GM13977 (cell line): ENCODE results near the gene FCN1.

Source experiments
- DNase-seq: peaks from one replicate; pipeline ENCODE4 v3.0.0; 2012; ENCODE audit warnings: low spot score
- CTCF ChIP-seq: IDR thresholded peaks from 2 replicates; pipeline ENCODE4 v1.5.1; 2012; ENCODE audit warnings: mild to moderate bottlenecking, control low read depth; ENCODE audit not compliant: insufficient read depth; ENCODE audit errors: extremely low read depth, missing control alignments
- in situ Hi-C: fragments of 300-500 bp; cut with MboI; formaldehyde crosslinking; loops from one replicate; pipeline ENCODE4 v1.12.0; 2022; ENCODE audit warnings: low sequenced_read_pairs, low pct_unique_long_range_greater_than_20kb, mixed read lengths, inconsistent platforms; ENCODE audit not compliant: unreplicated experiment

Gene FCN1

GRCh38 chr9:134888603-134889190 is 29.0 kb downstream of the FCN1 start:
- TF ChIP-seq CTCF: no peak
- DNase-seq: no peak
- in situ Hi-C loops: no loop called here

- in situ Hi-C loops: no loop called here
- DNase-seq: no peak
- TF ChIP-seq CTCF: no peak
These were observed 29.8 kb downstream of the FCN1 start for GRCh38 chr9:134887686-134888602.

GRCh38 chr9:134887219-134887618 is 30.5 kb downstream of the FCN1 start:
- in situ Hi-C loops: no loop called here
- TF ChIP-seq CTCF: no peak
- DNase-seq: no peak

- in situ Hi-C loops: no loop called here
- no peak for TF ChIP-seq CTCF
- no peak for DNase-seq
These were observed 31.2 kb downstream of the FCN1 start for GRCh38 chr9:134886413-134886913.

GRCh38 chr9:134885679-134886412 is 31.9 kb downstream of the FCN1 start:
- DNase-seq: no peak
- in situ Hi-C loops: no loop called here
- TF ChIP-seq CTCF: no peak

- DNase-seq: no peak
- in situ Hi-C loops: no loop called here
- TF ChIP-seq CTCF: no peak
These were observed 32.6 kb downstream of the FCN1 start for GRCh38 chr9:134885001-134885678.
